CD4-positive, alpha-beta T cell treated with Interleukin-15 for 4 hours (primary cell): Measurements from ENCODE around the gene APH1A.
"Not testable (repeated sequence)": the region's sequence is repeated elsewhere in the genome, so short reads cannot be mapped to it uniquely, and the experiment has no call there.

Experiments
- DNase-seq: peaks from one replicate; pipeline ENCODE4 v3.0.0-alpha.2; 2020; ENCODE audit warnings: low spot score

The APH1A gene

GRCh38 chr1:150233359-150234308, 35.2 kb downstream of the APH1A start:
- peak; percentile 15 for DNase-seq

GRCh38 chr1:150232921-150233320, 35.9 kb downstream of the APH1A start:
- DNase-seq, result not testable (repeated sequence)

GRCh38 chr1:150228246-150228645, 40.6 kb downstream of the APH1A start:
- not testable (repeated sequence) for DNase-seq

GRCh38 chr1:150227228-150227627, 41.6 kb downstream of the APH1A start:
- no peak for DNase-seq

GRCh38 chr1:150226486-150226885, 42.3 kb downstream of the APH1A start:
- no peak for DNase-seq

GRCh38 chr1:150225546-150225945, 43.3 kb downstream of the APH1A start:
- DNase-seq, result no peak

- DNase-seq, result no peak
These were observed 43.8 kb downstream of the APH1A start for GRCh38 chr1:150224983-150225382.

GRCh38 chr1:150221552-150221951, 47.3 kb downstream of the APH1A start:
- peak; percentile 33 for DNase-seq

GRCh38 chr1:150215855-150216254, 53.0 kb downstream of the APH1A start:
- not testable (repeated sequence) for DNase-seq
